ENCODE results near the gene C4BPB. TPM values are rescaled to one million over a fixed set of nuclear protein-coding genes. Genes with fewer than 3 reads are reported as not detected.
A peak's percentile ranks its signal among the peaks of the same experiment; 100 is the strongest.

C4BPB gene
- total RNA-seq, 1 donor from 2014 or later = not detected

DNA sequence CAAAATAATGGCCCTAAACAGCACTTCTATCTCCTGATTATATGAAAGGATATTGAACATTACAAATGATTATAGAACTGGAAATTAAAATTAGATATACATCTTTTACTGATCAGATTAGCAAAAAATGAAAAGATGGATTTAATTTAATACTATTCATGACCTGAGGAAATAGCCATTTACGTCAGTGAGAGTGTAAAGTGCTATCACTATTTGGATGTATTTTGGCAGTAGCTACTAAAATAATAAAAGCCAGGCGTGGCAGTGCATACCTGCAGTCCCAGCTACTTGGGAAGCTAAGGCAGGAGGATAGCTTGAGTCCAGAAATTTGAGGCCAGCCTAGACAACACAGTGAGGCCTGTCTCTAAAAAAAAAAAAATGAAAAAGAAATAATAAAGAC lies 5.3 kb downstream of the C4BPB start:
- TF ChIP-seq, protein P1, sequence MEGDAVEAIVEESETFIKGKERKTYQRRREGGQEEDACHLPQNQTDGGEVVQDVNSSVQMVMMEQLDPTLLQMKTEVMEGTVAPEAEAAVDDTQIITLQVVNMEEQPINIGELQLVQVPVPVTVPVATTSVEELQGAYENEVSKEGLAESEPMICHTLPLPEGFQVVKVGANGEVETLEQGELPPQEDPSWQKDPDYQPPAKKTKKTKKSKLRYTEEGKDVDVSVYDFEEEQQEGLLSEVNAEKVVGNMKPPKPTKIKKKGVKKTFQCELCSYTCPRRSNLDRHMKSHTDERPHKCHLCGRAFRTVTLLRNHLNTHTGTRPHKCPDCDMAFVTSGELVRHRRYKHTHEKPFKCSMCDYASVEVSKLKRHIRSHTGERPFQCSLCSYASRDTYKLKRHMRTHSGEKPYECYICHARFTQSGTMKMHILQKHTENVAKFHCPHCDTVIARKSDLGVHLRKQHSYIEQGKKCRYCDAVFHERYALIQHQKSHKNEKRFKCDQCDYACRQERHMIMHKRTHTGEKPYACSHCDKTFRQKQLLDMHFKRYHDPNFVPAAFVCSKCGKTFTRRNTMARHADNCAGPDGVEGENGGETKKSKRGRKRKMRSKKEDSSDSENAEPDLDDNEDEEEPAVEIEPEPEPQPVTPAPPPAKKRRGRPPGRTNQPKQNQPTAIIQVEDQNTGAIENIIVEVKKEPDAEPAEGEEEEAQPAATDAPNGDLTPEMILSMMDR (conservative IDR thresholded peaks at IDR 0.05; ENCODE audit: low read depth, low read length) = no peak
- H3K4me3 ChIP-seq (ENCODE audit: low read depth, low read length) = no peak overlapping the region
- no peak for DNase-seq (ENCODE audit: low read depth)

DNA sequence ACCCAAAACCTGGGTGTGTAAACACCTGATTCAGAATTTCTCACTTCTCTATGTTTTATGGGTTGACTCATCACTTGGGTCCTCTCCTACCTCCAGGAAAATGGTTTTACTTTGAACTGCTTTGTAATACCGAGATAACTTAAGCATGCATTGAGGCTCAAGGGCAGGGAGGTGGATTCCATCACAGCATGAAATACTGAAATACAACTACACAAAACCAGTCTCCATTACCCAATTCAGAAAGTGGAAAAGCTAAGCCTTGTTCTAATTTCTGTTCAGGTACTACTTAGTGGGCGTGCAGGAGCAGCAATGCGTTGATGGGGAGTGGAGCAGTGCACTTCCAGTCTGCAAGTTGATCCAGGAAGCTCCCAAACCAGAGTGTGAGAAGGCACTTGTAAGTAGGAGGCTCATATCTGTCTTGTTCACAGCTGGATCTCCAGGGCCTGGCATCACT lies 9.2 kb downstream of the C4BPB start:
- TF ChIP-seq, protein P1 (conservative IDR thresholded peaks at IDR 0.05; ENCODE audit: low read depth, low read length) = no peak
- H3K4me3 ChIP-seq (ENCODE audit: low read depth, low read length) = no peak overlapping the region
- DNase-seq (ENCODE audit: low read depth) = no peak

DNA sequence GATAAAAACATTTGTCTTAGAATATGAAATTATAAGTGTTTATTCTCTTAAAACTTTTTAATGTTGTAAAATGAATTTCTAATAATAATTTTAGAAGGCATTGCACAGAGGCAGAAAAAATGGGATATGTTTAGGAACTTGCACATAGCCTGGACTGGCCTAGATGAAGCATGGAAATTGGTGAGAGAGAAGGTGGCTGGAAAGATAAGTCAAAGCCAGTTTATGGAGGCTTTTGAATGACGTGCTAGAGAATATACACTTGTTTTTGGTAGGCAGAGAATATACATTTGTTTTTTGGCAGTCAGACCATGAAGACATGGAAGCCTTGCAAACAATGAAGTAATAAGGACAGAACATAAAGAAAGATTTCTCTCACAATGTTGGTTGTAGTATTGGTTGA lies 13.1 kb downstream of the C4BPB start:
- H3K4me3 ChIP-seq (ENCODE audit: low read depth, low read length) = no peak overlapping the region
- no peak for DNase-seq (ENCODE audit: low read depth)
- TF ChIP-seq, protein P1 (conservative IDR thresholded peaks at IDR 0.05; ENCODE audit: low read depth, low read length) = no peak

DNA sequence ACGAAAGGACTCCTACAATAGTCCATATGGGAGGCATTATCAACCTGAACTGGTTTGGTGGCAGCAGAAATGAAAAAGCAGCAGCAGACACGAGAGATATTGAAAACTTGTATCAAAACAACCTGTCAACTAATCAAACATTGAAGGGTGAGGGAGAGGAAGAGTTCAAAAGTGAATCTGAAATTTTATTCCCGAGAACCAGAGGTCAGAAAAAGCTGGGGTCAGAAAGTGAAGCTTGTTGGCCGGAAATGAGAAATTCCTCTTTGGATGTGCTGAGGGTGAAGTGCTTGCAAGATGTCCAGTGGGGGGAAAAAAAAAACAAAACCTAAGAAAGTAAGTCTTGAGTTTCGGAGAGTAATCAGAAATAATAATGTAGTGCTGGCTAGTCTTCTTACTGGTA lies 13.5 kb downstream of the C4BPB start:
- TF ChIP-seq, protein P1 (conservative IDR thresholded peaks at IDR 0.05; ENCODE audit: low read depth, low read length) = no peak
- no peak overlapping the region for H3K4me3 ChIP-seq (ENCODE audit: low read depth, low read length)
- DNase-seq (ENCODE audit: low read depth) = no peak

DNA sequence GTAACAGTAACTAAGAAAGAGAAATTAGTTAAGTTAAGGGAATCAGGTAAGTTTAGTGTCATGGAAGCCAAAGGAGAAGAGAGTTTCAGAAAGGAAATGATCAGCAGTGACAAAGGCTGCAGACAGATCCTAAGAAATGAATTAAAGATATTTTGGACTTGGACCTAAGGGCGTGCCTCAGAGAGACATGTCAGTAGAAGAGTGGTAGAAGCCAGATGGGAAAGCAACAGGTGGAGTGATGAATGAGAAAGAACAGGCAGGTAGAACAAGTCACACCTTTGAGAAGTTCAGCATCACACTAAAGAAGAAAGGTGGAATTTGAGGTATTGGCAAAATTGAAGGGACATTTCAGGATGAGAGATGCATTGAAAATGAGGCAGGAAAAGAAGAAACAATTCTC lies 14.0 kb downstream of the C4BPB start:
- no peak for DNase-seq (ENCODE audit: low read depth)
- H3K4me3 ChIP-seq (ENCODE audit: low read depth, low read length) = no peak overlapping the region
- TF ChIP-seq, protein P1 (conservative IDR thresholded peaks at IDR 0.05; ENCODE audit: low read depth, low read length) = no peak

DNA sequence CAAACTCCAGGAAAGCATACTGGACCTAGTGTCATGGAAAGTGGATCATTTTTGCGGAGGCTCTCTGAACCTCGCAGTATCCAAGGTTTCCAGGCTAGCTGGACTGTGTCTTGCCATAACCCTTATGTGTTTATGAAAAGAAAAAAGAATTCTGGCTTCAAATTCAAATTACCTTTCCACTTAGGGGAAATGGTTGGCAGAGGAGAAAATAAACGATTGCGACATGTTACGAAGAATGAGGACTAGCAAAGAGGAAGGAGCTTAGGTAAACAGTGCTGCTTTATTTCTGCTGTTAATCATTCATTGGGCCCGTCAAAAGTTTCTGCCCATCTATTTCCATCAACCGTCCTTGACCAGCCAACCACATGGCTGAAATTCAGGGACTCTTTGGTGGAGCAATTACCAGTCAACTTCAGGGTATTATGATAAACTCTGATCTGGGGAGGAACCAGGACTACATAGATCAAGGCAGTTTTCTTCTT lies 15.3 kb downstream of the C4BPB start, which contains the start of gene C4BPA:
TSS of gene C4BPA (plus strand) at position 342 of the 482 bp plus-strand sequence. CDS start 8,793 bp downstream, outside the sequence.
- TF ChIP-seq, protein P1 (conservative IDR thresholded peaks at IDR 0.05; ENCODE audit: low read depth, low read length) = no peak
- peak; percentile 32 for DNase-seq (ENCODE audit: low read depth)
- H3K4me3 ChIP-seq (ENCODE audit: low read depth, low read length) = no peak within 1 kb of the TSS

DNA sequence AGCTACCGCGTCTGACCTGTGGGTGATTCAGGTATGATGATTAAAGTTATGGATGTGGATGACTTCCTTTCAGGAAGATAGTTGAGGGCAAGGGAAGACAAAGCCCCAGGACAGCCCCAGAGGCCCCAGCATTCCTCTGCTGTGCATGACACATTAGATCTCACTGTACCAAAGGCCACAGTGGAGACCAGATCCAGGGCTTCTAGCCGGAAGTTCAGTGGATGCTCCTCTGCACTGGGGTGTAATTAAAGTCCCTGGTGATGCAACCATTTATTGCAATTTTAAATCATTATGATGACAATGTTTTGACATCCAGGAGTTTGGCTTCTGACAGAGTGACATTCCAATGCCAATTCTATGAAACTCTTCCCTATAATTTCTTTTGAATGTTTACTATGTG lies 20.3 kb downstream of the C4BPB start:
- no peak for DNase-seq (ENCODE audit: low read depth)
- TF ChIP-seq, protein P1 (conservative IDR thresholded peaks at IDR 0.05; ENCODE audit: low read depth, low read length) = no peak
- H3K4me3 ChIP-seq (ENCODE audit: low read depth, low read length) = no peak overlapping the region
